Measurements from ENCODE around the gene ZNF407. TPM values are rescaled to one million over a fixed set of nuclear protein-coding genes. Genes with fewer than 3 reads are reported as not detected.

ZNF407 gene
- total and polyA plus RNA-seq, 9 donors = 5.3 to 22.3 (median 18.7) TPM

GRCh38 chr18:75074196-75075015, 476.7 kb downstream of the ZNF407 start:
- no peak for TF ChIP-seq EP300 (IDR thresholded peaks at IDR 0.05)
- TF ChIP-seq CTCF (IDR thresholded peaks at IDR 0.05) = no peak
- TF ChIP-seq POLR2A (IDR thresholded peaks at IDR 0.05) = no peak
- intact Hi-C loops (cut with DNase I) = no loop called here
- H3K4me1 ChIP-seq (ENCODE audit: insufficient read depth) = no peaks in the 10 kb centered on the region
- H3K27ac ChIP-seq = no peak overlapping the region
- H3K4me3 ChIP-seq = no peak overlapping the region
- H3K9me3 ChIP-seq = no peaks in the 10 kb centered on the region
- no peaks in the 10 kb centered on the region for H3K36me3 ChIP-seq
- H3K27me3 ChIP-seq = no peaks in the 10 kb centered on the region
- WGBS, 3 donors = 88 to 90% (median 90%) methylated on average over 13 of the region's 13 CpGs
- DNase-seq = no peak

GRCh38 chr18:75075016-75075305, 477.3 kb downstream of the ZNF407 start:
- Histone ChIP-seq H3K4me3 (no peak overlapping the region), H3K36me3 (no peaks in the 10 kb centered on the region), H3K4me1 (ENCODE audit: insufficient read depth) (no peaks in the 10 kb centered on the region), H3K27ac (no peak overlapping the region), H3K27me3 (no peaks in the 10 kb centered on the region), H3K9me3 (no peaks in the 10 kb centered on the region)
- intact Hi-C loops (cut with DNase I) = no loop called here
- TF ChIP-seq CTCF (IDR thresholded peaks at IDR 0.05) (no peak), POLR2A (IDR thresholded peaks at IDR 0.05) (no peak), EP300 (IDR thresholded peaks at IDR 0.05) (no peak)
- no peak for DNase-seq
- WGBS, 3 donors = 84 to 86% (median 86%) methylated on average over 3 of the region's 3 CpGs

GRCh38 chr18:75075429-75075841, 477.8 kb downstream of the ZNF407 start:
- H3K4me1 ChIP-seq (ENCODE audit: insufficient read depth) = no peaks in the 10 kb centered on the region
- 86 to 99% (median 92%) methylated on average over 9 to 12 of the region's 12 CpGs for WGBS, 3 donors
- H3K27ac ChIP-seq = no peak overlapping the region
- no peak overlapping the region for H3K4me3 ChIP-seq
- no peaks in the 10 kb centered on the region for H3K36me3 ChIP-seq
- no peaks in the 10 kb centered on the region for H3K9me3 ChIP-seq
- intact Hi-C loops (cut with DNase I) = no loop called here
- no peaks in the 10 kb centered on the region for H3K27me3 ChIP-seq
- DNase-seq = no peak
- no peak for TF ChIP-seq CTCF (IDR thresholded peaks at IDR 0.05)

GRCh38 chr18:75076286-75076685, 478.6 kb downstream of the ZNF407 start:
- H3K9me3 ChIP-seq = no peaks in the 10 kb centered on the region
- TF ChIP-seq POLR2A (IDR thresholded peaks at IDR 0.05) (no peak), EP300 (IDR thresholded peaks at IDR 0.05) (no peak), CTCF (IDR thresholded peaks at IDR 0.05) (no peak)
- no peak for DNase-seq
- no peaks in the 10 kb centered on the region for H3K36me3 ChIP-seq
- no peaks in the 10 kb centered on the region for H3K27me3 ChIP-seq
- intact Hi-C loops (cut with DNase I) = no loop called here
- no peaks in the 10 kb centered on the region for H3K4me1 ChIP-seq (ENCODE audit: insufficient read depth)
- H3K4me3 ChIP-seq = no peak overlapping the region
- H3K27ac ChIP-seq = no peak overlapping the region
- WGBS, 3 donors = 79 to 87% (median 86%) methylated on average over 5 of the region's 5 CpGs
